ENCODE data around the gene MYO3B.
A peak's percentile ranks its signal among the peaks of the same experiment; 100 is the strongest.

Gene MYO3B, protein sequence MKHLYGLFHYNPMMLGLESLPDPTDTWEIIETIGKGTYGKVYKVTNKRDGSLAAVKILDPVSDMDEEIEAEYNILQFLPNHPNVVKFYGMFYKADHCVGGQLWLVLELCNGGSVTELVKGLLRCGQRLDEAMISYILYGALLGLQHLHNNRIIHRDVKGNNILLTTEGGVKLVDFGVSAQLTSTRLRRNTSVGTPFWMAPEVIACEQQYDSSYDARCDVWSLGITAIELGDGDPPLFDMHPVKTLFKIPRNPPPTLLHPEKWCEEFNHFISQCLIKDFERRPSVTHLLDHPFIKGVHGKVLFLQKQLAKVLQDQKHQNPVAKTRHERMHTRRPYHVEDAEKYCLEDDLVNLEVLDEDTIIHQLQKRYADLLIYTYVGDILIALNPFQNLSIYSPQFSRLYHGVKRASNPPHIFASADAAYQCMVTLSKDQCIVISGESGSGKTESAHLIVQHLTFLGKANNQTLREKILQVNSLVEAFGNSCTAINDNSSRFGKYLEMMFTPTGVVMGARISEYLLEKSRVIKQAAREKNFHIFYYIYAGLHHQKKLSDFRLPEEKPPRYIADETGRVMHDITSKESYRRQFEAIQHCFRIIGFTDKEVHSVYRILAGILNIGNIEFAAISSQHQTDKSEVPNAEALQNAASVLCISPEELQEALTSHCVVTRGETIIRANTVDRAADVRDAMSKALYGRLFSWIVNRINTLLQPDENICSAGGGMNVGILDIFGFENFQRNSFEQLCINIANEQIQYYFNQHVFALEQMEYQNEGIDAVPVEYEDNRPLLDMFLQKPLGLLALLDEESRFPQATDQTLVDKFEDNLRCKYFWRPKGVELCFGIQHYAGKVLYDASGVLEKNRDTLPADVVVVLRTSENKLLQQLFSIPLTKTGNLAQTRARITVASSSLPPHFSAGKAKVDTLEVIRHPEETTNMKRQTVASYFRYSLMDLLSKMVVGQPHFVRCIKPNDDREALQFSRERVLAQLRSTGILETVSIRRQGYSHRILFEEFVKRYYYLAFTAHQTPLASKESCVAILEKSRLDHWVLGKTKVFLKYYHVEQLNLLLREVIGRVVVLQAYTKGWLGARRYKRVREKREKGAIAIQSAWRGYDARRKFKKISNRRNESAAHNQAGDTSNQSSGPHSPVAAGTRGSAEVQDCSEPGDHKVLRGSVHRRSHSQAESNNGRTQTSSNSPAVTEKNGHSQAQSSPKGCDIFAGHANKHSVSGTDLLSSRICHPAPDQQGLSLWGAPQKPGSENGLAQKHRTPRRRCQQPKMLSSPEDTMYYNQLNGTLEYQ (N-terminal part only)

DNA sequence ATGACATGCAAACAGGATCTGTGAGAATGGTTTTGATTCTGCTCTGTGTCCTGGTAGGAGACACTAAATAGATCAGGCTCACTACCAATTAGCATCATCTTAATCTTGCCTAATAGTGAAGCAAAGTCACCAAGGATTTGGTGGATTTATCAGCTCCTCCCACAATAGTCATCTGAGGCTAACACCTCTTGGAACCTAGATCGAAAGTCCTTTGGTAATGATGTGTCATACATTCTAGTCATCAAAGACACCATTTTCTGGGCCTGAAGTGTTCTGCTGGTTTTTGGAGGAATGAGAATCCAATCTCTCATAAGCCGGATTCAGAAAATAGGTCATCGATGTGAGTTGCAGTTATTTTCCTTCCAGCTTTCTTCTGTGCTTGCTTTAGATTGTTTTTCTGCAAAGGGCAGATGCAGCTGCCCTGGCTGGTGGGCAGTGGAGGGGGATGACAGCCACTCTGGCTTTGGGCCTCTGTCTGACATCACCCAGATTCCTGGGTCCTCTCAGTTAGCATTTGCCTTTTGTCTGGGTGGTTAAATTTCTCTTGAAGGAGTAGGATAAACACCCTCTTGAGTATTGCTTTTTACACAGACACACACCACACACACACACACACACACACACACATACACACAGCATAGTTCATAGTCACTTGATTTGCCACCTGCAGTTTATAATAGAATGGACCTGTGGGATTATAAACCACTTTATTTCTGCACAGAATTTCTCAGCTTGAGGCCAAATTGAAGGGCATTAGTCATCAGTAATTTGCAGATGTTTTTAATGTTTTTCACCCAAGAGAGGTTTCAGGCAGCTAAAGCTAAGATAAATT, at the start of gene MYO3B:
Gene MYO3B (plus strand): TSS at position 198 of the 832 bp plus-strand sequence. CDS start 141 bp downstream, at position 339.
- DNase-seq, result peak; percentile 29

DNA sequence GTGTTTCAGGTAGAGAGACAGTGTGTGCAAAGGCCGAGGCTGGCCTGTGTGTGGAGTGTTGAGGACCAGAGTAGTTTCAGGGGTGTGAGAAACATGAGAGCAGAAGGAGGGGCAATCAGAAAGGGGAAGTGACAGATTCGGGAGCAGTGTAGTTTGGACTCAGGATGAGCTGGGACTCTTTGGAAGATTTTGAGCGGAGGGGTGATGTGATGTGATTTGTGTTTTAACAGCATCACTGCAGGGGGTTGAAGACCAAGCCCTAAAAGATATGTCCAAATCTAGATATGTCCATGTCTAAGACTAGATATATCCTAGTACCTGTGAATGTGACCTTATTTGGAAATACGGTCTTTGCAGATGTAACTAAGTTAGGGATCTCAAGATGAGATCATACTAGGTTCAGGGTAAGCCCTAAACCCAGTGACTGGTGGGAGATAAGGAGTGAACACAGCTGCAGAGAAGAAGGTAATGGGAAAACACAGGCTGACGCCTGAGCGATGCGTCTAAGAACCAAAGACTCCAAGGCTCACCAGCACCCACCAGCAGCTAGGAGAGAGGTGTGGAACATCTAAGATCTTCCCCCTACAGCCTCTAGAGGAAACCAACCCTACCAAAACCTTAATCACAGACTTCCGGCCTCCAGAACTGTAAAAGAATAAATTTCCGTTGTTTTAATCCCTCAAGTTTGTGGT, 38.5 kb upstream of the MYO3B start:
- no peak for DNase-seq

DNA sequence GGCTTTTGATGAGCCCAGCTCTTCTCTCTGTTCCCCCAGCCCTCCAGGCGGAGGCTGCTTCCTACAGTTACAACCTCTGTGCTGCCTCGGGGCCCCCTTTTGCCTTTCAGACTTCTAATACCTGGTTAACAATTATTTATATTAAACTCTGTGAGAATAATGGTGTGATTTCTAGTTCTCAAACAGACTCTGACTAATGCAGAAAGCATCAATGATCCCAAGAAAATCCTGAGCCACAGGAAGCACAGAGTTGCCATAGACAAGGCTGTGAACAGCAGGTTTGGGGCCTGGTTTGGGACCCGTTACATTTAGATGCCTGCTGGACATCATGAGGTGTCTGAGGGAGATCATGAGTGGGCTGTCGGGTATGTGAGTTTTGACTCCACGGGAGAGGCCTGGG, 37.4 kb upstream of the MYO3B start:
- DNase-seq, result no peak

DNA sequence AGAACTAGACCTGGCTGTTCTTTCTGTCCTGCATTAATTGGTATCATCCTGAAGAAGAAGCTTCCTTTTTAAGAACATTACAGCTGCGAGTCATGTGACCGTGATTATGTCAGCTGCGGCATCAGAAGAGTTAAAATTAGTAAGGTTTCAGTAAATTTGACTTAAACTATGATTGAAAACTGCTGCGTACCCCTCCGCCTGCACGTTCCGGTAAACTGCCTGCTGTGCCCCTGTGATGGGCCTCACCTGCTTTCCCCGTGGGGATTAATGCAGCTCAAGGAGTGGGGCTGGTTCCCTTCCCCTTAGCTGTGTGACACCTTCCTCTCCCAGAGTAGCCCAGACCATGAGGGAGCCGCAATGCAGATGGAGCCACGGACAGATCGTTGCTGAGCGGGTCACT, 36.1 kb upstream of the MYO3B start:
- DNase-seq, result no peak

DNA sequence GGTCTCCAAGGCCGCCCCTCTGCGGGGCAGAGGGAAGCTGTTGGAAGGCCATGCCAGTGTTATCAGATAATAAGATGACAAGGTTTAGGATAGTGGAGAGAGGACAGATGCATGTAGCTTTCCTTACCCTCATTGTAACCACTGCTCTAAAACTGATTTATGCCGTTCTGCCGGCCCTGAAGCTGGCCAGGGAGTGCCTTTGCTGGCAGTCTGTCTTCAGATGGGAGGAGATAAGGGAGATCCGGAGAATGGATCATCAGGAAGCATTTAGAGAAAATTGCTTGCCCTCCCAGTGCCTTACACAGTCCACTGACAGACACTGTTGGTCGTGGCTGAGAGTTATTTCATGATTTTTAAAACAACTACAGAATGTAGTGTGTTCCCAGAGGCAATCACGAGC, 35.4 kb upstream of the MYO3B start:
- DNase-seq, result no peak

DNA sequence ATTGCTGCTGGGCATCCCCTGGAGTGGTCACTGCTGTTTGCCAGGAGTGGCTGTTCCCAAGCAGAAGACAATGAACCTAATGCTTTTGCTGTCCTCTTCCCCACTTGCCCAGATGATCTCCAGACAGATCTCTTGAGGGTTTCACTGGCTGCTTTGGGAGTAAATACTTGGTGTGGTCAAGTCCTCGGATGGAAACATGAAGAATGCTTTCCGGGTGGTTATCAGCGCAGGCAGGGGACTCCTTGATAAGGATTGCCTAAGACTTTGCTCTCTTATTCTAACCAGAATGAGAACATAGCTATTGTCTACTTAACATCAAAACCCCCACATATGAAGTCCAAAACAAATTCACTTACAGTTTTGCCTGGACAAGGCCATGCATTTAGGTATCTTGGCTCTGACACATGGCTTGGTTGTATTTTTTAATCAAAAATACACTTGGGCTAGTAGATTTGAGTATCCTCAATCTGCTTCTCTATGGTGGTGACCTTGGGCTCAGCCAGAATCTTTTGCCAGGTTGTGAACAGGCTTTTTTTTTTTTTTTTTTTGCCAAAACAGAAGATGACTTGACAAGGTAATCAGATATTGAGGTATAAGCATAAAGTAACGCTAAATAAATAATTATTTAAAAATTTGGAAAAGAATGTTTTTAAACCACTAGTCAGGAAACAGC, 34.8 kb upstream of the MYO3B start:
- no peak for DNase-seq

DNA sequence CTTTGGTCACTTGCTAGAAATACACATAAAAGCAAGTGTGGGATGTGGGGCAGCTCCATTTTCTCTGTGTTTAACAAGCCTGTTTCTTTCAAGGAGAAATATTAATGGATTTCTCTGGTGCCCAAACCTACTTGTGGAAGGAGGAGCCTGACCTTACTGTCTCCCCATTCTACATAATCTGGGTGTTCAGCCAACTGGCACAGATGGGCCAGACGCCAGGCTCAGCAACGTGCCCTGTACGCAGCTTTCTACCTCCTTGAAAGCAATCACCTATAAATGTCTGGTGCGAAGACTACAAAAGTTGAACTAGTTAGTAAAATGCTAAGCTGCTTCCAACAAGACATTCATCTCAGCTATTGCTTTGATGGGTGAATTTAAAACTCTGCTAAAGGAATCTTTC, 33.2 kb upstream of the MYO3B start:
- DNase-seq, result no peak

DNA sequence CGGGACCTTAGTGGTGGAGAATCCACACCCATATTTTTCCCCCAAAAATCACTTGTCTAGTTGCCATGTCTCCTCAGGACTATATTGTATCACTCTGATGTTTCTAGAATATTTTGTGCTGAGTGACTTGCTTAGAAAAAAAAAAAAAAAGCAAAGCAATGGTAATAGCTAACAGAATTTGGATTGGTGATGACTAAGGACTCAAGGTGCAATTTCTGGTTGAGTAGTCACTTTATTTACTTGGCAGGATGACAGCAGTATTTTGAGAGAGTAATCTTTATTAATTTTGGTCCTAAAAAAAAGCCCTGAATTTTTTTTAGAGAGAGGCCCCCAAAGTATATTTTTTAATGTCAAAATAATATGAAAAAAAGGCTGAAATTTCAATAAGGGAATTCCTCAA, 32.8 kb upstream of the MYO3B start:
- DNase-seq, result no peak

DNA sequence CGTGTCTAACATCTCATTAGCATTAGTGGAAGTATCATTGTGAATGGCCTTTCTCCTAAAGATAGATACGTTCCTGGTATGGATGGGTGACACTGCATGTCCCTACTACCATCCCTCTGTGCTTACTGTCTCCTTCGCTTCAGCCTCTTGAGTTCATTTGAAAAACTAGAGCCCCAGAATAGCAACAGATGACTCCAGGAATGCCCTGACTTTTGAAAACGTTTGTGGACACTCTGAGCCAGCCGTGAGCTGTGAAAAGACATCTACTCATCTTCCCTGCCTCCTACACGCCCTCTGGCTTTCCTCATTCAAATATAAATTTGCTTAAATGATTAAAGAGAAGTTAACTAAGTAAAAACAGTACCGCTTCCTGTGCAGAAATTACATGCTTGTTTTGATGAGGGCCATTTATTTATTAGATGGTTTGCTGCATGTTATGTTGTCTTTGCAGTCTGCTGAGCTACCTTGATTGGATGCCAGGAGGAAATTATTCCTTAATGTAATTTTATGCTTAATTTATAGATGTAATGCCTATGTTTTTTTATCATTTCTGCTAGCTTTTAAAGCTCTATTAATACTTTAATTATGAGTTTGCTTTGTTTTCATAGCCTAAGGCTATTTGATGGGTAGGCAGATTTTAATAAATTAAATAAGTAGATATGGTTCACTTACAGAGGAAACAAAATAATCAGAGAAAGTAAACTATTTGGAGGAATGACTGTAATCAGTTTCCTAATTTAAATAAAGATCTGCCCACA, 32.1 kb upstream of the MYO3B start:
- no peak for DNase-seq

DNA sequence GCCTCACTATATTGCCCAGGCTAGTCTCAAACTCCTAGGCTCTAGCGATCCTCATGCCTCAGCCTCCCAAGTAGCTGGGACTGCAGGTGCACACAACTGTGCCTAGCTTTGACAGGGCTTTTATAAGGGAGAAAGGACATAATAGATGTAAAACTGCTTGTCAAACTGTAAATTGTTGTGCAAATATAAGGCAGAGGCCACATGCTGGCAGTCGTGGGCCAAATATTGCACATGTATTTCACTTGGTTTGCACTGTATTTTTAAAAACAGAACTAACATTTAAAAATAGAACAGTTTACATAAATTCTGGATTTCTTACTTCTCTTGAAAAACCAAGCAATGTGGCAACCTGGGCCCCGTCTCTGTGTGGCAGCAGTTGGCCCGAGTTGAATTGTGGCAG, 31.2 kb upstream of the MYO3B start:
- no peak for DNase-seq

DNA sequence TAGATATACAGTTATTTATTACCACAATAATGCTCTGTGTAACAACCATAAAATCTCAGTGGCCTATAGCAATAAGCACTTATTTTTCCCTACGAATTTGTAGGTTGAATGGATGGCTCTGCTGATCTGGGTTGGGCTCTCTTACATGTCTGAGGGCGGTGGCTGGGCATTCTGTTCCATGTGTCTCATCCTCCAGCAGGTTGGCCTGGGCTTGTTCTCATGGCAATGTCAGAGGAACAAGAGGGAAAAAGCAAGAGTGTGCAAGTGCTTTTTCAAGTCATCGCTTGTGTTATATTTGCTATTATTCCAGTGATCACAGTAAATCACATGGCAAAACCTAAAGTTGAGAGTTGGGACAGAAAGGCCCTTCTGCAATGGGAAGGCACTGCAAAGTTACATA, 30.4 kb upstream of the MYO3B start:
- DNase-seq, result no peak

DNA sequence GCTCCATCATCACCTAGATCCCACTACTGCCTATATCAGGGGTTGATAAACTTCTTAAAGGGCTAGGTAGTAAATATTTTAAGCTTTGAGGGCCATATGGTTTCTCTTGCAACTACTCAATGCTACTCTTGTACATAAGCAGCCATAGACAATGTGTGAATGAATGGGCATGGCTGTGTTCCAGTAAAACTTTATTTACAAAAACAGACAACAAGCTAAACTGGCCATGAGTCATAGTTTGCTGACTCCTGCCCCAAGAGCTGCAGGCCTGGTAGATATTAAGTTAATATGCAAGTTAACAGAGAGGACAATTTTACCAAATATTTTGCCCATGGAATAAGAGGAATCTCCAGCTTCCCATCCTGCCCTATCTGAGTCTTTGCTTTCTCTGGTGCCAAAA, 29.8 kb upstream of the MYO3B start:
- no peak for DNase-seq

DNA sequence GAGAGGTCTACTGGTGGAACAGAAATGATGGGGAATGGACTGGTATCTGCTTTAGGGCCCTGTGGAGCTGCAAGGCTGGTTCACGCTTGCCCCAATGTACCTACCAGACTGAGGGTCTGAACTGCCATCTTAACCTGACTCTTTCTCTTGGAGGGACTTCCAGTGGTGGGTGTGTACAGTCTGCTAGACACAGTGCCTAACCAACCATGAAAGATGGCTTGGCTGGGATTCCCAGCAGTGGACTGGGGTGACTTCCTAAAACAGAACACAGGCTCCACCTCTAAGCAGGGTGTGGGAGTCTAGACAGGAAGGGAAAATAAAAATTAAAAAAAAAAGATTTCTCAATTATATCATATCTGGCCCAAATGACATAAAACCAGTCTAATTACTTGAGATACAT, 25.5 kb upstream of the MYO3B start:
- no peak for DNase-seq

DNA sequence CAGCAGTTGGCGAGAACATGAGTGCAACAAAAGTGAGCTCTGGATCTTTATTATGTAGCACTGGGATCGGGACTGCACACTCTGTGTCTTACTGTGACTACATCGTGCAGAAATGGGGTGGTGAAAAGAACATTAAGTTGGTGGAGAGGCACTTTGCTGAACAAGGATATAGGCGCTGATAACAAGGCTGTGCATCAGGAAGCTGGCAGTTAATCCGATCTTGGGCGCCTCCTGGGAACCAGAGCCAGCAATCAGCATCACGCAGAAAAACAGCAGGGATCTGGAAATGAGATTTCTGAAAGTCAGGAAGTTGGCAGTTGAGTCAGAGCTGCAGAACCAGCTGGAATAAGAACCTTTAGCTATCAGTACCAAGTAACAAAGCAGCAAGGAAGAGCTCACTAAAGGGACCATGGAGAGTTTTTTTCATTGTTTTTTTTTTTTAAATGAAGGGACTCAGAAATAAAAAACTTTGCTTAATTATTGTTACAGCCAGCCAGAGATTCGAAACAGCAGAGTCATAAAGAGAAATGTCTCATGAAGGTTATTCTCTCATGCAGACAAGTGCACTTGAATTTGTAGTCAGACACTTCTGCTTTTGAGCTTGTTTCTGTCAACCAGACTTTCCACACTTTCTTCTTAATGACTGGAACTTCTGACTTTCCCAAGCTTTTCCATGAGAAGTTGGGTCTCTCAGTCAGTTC, 22.8 kb upstream of the MYO3B start:
- no peak for DNase-seq

DNA sequence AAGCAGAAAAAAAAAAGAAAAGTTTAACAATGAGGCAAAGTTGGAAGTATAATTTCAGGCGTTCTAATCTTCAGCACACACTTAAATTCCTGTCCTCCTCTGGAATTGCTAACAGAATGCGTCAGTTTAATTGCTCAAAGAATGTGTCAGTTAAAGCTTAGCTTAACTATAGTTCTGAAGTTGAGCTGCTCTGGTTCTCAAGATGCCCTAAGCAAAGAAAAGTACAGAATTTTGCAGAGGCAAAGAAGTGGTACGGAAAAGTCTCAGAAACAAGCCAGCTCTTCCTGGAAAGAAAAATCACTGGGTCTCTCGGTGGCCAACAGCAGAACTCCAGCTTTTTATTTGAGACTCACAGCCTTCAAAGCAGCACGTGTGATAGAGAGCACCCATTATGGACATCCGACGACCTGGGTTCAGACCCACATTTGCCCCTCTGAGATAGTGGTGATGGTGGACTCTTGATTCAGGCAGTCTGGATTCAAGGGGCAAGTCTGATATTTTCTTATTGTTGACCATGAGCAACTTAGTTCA, 22.2 kb upstream of the MYO3B start:
- no peak for DNase-seq

DNA sequence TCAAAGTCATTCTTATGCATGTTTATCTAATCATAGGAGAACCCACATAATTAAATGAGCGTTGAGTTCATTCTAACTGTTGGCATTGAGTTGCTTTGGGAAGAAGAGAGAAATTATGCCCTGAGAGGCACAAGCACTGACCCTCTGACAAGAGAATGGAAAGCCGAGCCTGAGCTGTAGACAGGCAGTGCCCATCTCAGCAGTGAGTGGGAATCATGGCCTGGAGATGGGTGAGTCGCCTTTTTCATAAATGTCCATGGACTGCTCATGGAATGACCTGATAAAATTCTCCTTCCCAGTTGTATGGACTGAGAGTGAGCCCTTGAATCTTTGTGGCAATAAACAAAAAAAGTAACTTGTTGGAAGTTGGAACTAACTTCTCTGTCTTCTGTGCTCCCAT, 21.4 kb upstream of the MYO3B start:
- DNase-seq, result no peak

DNA sequence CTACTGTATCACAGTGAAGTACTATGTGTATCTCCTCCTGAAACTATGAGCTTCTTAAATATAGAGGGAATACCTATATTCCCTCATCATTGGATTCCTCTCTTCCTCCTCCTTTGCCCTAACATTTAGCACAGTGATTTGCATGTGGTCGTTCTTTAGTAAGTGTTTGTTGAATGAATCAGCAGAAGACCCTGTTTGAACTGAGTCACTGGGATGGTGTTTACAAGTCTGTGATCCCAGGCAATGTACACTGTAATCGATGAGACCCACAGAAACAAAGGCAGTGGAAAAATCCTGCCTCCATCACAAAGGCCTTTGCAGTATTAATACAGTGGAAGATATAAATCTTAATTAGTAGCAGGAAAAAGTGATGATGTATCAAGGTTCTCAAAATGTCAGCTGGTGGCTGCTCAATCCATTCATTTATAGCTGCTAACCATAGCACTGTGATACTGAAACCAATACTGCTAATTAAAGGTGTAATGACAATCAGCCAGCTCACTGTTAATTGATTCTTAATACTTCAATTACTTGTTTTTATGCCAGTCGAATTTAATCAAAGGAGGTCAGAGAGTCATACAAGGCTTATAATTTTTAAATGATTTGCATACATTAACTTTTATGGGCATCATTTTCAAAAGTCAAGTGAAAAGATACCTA, 20.8 kb upstream of the MYO3B start:
- no peak for DNase-seq

DNA sequence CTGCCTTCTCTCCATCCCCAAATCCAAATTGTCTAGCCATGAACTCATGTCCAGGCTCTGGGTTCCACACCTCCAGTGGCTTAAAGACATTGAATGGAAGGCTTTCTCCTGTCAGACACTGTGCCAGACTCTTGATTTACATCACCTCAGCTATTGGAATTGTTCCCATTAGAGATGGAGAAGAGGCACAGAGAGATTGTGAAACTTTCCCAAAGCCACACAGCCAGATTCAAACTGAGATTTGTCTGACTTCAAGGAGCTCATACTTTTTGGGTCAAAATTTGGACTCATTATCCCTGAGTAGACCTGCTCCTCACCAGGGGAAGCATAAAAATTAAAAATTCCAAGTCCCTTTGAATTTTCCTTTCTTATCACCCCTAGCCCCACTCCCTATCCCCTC, 18.9 kb upstream of the MYO3B start:
- DNase-seq, result no peak

All from NCI-H1436 treated with DMSO at 0.1 percent for 48 hours (cell line).